IMR-90 (cell line): ENCODE data around the gene FDPS. TPM values are rescaled to one million over a fixed set of nuclear protein-coding genes. Genes with fewer than 3 reads are reported as not detected.

Experiments used
- ATAC-seq: fragments of 200-7000 bp; cut with Tn5 transposase; 2 replicates; pipeline ENCODE4 v1.9.1; 2020; ENCODE audit warnings: low read depth, mild to moderate bottlenecking, moderate library complexity
- BruUV-seq: library from RNA; stranded (reverse); fragments of 400-500 nt; replicated peaks from 2 replicates; lab custom pipeline; 2021; lab: Mats Ljungman, UMichigan
- CTCF ChIA-PET: fragments of 300-600 bp; formaldehyde crosslinking; extraction: SDS; loops from one replicate; lab custom pipeline; 2021; ENCODE audit warnings: antibody characterized with exemption; lab: Yijun Ruan, JAX
- POLR2A ChIA-PET: fragments of 300-600 bp; sonication (Branson Sonifier 250); formaldehyde crosslinking; loops from one replicate; lab custom pipeline; 2022; ENCODE audit warnings: antibody characterized with exemption; ENCODE audit not compliant: unreplicated experiment; lab: Charles Lee
- DNase-seq: peaks from one replicate; pipeline ENCODE4 v3.0.0; 2013
- H2AFZ ChIP-seq: replicated peaks from 2 replicates; pipeline ENCODE3; 2013; ENCODE audit warnings: low read length, mild to moderate bottlenecking; ENCODE audit not compliant: poor library complexity
- H2AK5ac ChIP-seq: 2 replicates; pipeline ENCODE4 v1.6.1; 2013; ENCODE audit warnings: low read depth, low read length, inconsistent platforms
- H2AK9ac ChIP-seq: replicated peaks from 2 replicates; pipeline ENCODE3; 2013; ENCODE audit warnings: mild to moderate bottlenecking, low read depth, low read length, moderate library complexity; ENCODE audit not compliant: poor library complexity
- H2BK120ac ChIP-seq: 2 replicates; pipeline ENCODE4 v1.6.1; 2013; ENCODE audit warnings: low read depth, low read length, inconsistent platforms
- H2BK15ac ChIP-seq: 3 replicates; pipeline ENCODE4 v1.6.1; 2013; ENCODE audit warnings: low read depth, low read length, inconsistent platforms
- H2BK20ac ChIP-seq: 2 replicates; pipeline ENCODE4 v1.6.1; 2013; ENCODE audit warnings: low read depth, mild to moderate bottlenecking, inconsistent platforms, low read length, moderate library complexity
- H2BK5ac ChIP-seq: 2 replicates; pipeline ENCODE4 v1.6.1; 2013; ENCODE audit warnings: mild to moderate bottlenecking, low read depth, low read length, inconsistent platforms; ENCODE audit not compliant: poor library complexity, severe bottlenecking
- H3K14ac ChIP-seq: replicated peaks from 2 replicates; pipeline ENCODE4 v1.6.1; 2013; ENCODE audit warnings: low read depth, low read length, inconsistent platforms
- H3K18ac ChIP-seq: 2 replicates; pipeline ENCODE4 v1.6.1; 2013; ENCODE audit warnings: low read depth, low read length, control low read depth
- H3K23ac ChIP-seq: 2 replicates; pipeline ENCODE4 v1.6.1; 2013; ENCODE audit warnings: low read depth, low read length, inconsistent platforms
- H3K27ac ChIP-seq: 2 replicates; pipeline ENCODE4 v1.5.1; 2013; ENCODE audit warnings: mild to moderate bottlenecking, control low read depth, low read length; ENCODE audit not compliant: insufficient read depth
- H3K27me3 ChIP-seq: 2 replicates; pipeline ENCODE4 v1.6.1; 2013; ENCODE audit warnings: low read length; ENCODE audit not compliant: control insufficient read depth, insufficient read depth
- H3K36me3 ChIP-seq: 2 replicates; pipeline ENCODE4 v1.6.1; 2013; ENCODE audit warnings: low read length, mixed read lengths; ENCODE audit not compliant: control insufficient read depth, insufficient read depth
- H3K4ac ChIP-seq: 2 replicates; pipeline ENCODE4 v1.6.1; 2013; ENCODE audit warnings: low read depth, low read length, inconsistent platforms
- H3K4me1 ChIP-seq: 2 replicates; pipeline ENCODE4 v1.6.1; 2013; ENCODE audit warnings: low read length, mixed read lengths; ENCODE audit not compliant: control insufficient read depth, insufficient read depth
- H3K4me2 ChIP-seq: 2 replicates; pipeline ENCODE4 v1.6.1; 2013; ENCODE audit warnings: low read depth, mild to moderate bottlenecking, control low read depth, low read length, moderate library complexity
- H3K4me3 ChIP-seq: 2 replicates; pipeline ENCODE4 v1.5.1; 2013; ENCODE audit warnings: low read depth, mild to moderate bottlenecking, control low read depth, low read length, moderate library complexity; ENCODE audit not compliant: insufficient read depth
- H3K56ac ChIP-seq: 2 replicates; pipeline ENCODE4 v1.6.1; 2013; ENCODE audit warnings: low read length, inconsistent platforms; ENCODE audit not compliant: insufficient read depth; ENCODE audit errors: extremely low read depth
- H3K79me1 ChIP-seq, 2 experiments: 2 replicates each; pipeline ENCODE4 v1.6.1; 2013; ENCODE audit warnings: low read length in 2 of 2, inconsistent platforms in 1 of 2, low read depth in 1 of 2
- H3K9ac ChIP-seq: 2 replicates; pipeline ENCODE4 v1.6.1; 2013; ENCODE audit warnings: low read depth, low read length, control low read depth
- H3K9me1 ChIP-seq: 2 replicates; pipeline ENCODE4 v1.6.1; 2013; ENCODE audit warnings: low read length, inconsistent platforms; ENCODE audit not compliant: insufficient read depth
- H3K9me3 ChIP-seq: 2 replicates; pipeline ENCODE4 v1.6.1; 2013; ENCODE audit warnings: low read length; ENCODE audit not compliant: control insufficient read depth, insufficient read depth
- H4K20me1 ChIP-seq: 2 replicates; pipeline ENCODE4 v1.6.1; 2013; ENCODE audit warnings: low read length, inconsistent platforms; ENCODE audit not compliant: insufficient read depth
- H4K5ac ChIP-seq: 2 replicates; pipeline ENCODE4 v1.6.1; 2013; ENCODE audit warnings: mild to moderate bottlenecking, low read depth, low read length, control low read depth
- H4K8ac ChIP-seq, 2 experiments: 2 replicates each; pipeline ENCODE4 v1.6.1; 2013; ENCODE audit warnings: low read depth in 2 of 2, low read length in 2 of 2, control low read depth in 1 of 2, inconsistent platforms in 1 of 2
- H4K91ac ChIP-seq: 2 replicates; pipeline ENCODE4 v1.6.1; 2013; ENCODE audit warnings: low read depth, low read length, inconsistent platforms; ENCODE audit not compliant: insufficient read depth
- BHLHE40 ChIP-seq: fragments of 150-350 bp; IDR thresholded peaks from 2 replicates; pipeline ENCODE4 v1.6.1; 2016; ENCODE audit warnings: mild to moderate bottlenecking, low read depth, low read length
- CHD1 ChIP-seq: IDR thresholded peaks from 2 replicates; pipeline ENCODE4 v1.6.1; 2012; ENCODE audit warnings: low read depth, low read length, improper control_type of control experiment
- MAZ ChIP-seq: IDR thresholded peaks from 2 replicates; pipeline ENCODE4 v1.6.1; 2012; ENCODE audit warnings: low read depth, mild to moderate bottlenecking, low read length, improper control_type of control experiment, moderate library complexity, borderline replicate concordance
- MXI1 ChIP-seq: IDR thresholded peaks from 2 replicates; pipeline ENCODE4 v1.6.1; 2012; ENCODE audit warnings: low read depth, mild to moderate bottlenecking, low read length, moderate library complexity, borderline replicate concordance
- POLR2A ChIP-seq: IDR thresholded peaks from 2 replicates; pipeline ENCODE4 v1.6.1; 2012; ENCODE audit warnings: mild to moderate bottlenecking, low read depth, low read length
- RAD21 ChIP-seq: IDR thresholded peaks from 2 replicates; pipeline ENCODE4 v1.6.1; 2012; ENCODE audit warnings: low read length, improper control_type of control experiment
- SMC3 ChIP-seq: fragments of 150-350 bp; IDR thresholded peaks from 2 replicates; pipeline ENCODE4 v1.6.1; 2016; ENCODE audit warnings: low read depth, mild to moderate bottlenecking, antibody characterized with exemption, low read length, moderate library complexity
- WGBS, 2 experiments: methylation state at CpG; one replicate each; pipeline versions ENCODE4 v1.1.5 to v1.1.7; 2013; ENCODE audit warnings: missing lambda C conversion rate in 2 of 2; ENCODE audit not compliant: insufficient read length in 1 of 2; ENCODE audit errors: extremely low coverage in 2 of 2; 5-methylcytosine and 5-hydroxymethylcytosine counted together
- dilution Hi-C: fragments of 300-500 bp; cut with HindIII; formaldehyde crosslinking; loops from one replicate; pipeline ENCODE4 v1.14.3; 2018; ENCODE audit warnings: low sequenced_read_pairs; ENCODE audit not compliant: unreplicated experiment
- in situ Hi-C: fragments of 300-500 bp; cut with MboI; formaldehyde crosslinking; loops from 3 replicates; pipeline ENCODE4 v1.14.3; 2019; ENCODE audit warnings: low sequenced_read_pairs, inconsistent platforms, mixed read lengths
- intact Hi-C: fragments of 100-400 bp; cut with micrococcal nuclease; formaldehyde crosslinking; loops from 2 replicates; pipeline ENCODE4 v1.10.0; 2022
- polyA plus RNA-seq, 3 experiments: library from polyadenylated mRNA; depleted of rRNA; stranded (reverse); fragments of >200 nt; gene quantifications; 2 replicates each; pipeline ENCODE4 v1.2.3, GENCODE V29; 2012; ENCODE audit warnings: low replicate concordance in 1 of 3
- total RNA-seq: library from RNA; depleted of rRNA; stranded (reverse); fragments of >200 nt; gene quantifications from 2 replicates; pipeline ENCODE4 v1.2.3, GENCODE V29; 2012
- TF ChIP-seq, protein P1 (sequence below): conservative IDR thresholded peaks from 2 replicates; pipeline ENCODE4 v1.5.1; 2012; ENCODE audit warnings: mild to moderate bottlenecking, low read depth, low read length, improper control_type of control experiment
- TF ChIP-seq, protein P2 (sequence below): fragments of 150-350 bp; IDR thresholded peaks from 2 replicates; pipeline ENCODE4 v1.6.1; 2017; ENCODE audit warnings: mild to moderate bottlenecking, antibody characterized with exemption, low read length, low read depth

Gene FDPS
- total and polyA plus RNA-seq, 2 of the 4 experiments (the other 2 are of a cell fraction): 183 to 191 TPM

DNA sequence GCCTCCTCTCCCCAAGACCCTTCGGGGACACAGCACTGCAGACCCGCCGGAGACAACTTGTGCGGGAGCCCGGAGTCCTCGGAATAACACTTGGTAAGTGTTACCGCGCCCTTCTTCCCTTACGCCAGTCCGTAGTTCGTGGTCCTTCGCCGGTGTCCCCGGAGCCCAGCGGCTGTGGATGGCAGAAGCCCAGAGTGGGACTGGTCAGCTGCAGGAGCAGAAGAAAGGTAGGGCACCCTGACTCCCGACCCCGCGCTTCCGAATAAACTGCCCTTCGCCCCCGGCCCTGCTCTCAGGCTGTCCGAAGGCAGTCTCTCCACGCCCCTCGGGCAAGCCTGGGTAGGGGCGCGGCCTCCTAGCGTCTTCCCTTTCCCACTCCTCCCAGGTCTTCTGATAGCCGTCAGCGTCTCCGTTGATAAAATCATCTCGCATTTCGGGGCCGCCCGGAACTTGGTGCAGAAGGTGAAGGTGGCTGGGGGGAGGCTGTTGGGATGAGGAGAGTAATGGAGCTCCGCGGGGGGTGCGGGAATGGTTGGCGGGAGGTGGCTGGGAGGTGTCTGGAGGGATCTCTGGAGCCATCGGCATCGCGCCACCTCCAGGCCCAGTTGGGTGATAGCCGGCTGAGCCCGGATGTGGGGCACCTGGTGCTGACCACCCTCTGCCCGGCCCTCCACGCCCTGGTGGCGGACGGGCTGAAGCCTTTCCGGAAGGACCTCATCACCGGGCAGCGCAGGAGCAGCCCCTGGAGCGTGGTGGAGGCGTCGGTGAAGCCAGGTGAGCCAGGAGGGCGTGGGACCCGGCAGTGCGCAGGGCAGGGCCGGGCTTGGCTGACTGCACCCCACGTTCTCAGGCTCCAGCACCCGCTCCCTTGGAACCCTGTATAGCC lies 16.3 kb downstream of the FDPS start:
- intact Hi-C loops: loop anchor here (5.0 to 10.0 kb wide), 3 partner anchors 120 to 322 kb away; partner anchors contain the start of genes MTX1 and THBS3
- peak overlapping the region; percentile 58 for H3K4me3 ChIP-seq

More for the DNA sequence above, 16.3 kb downstream of the FDPS start:
- 10% methylated on average over 30 of the region's 59 CpGs; no CpG with 5 or more reads in 1 of the 2 experiments for WGBS, 2 experiments
- peak overlapping the region; percentile 84; the same call in 1 of the 2 replicates for H3K23ac ChIP-seq
- peaks cover 25% of the 10 kb centered on the region for H4K20me1 ChIP-seq
- no peaks in the 10 kb centered on the region for H3K9me3 ChIP-seq
- H3K9ac ChIP-seq: peak overlapping the region; percentile 75
- H2AK5ac ChIP-seq: peak overlapping the region; percentile 58
- H2BK120ac ChIP-seq: no peak overlapping the region
- H4K5ac ChIP-seq: 0 out of 2 replicates have a peak overlapping the region, but pooled peaks have one; percentile 11
- H3K56ac ChIP-seq: peak overlapping the region; percentile 60
- peaks cover 11 to 58% of the 10 kb centered on the region in 2 experiments for H3K79me1 ChIP-seq
- peak overlapping the region; percentile 95 for H3K4me2 ChIP-seq
- dilution Hi-C loops (no loop called here), in situ Hi-C loops (no loop called here)
- POLR2A ChIA-PET: no interaction called here
- H3K4me1 ChIP-seq: peaks cover 18% of the 10 kb centered on the region; the same call in 1 of the 2 replicates
- H2AFZ ChIP-seq: peak overlapping the region; percentile 98
- H3K18ac ChIP-seq: peak overlapping the region; percentile 16; the same call in 1 of the 2 replicates
- peak overlapping the region; percentile 86 for H2AK9ac ChIP-seq
- H2BK15ac ChIP-seq: 0 out of 3 replicates have a peak overlapping the region, but pooled peaks have one; percentile 38
- H3K9me1 ChIP-seq: peaks cover 15% of the 10 kb centered on the region; the same call in 1 of the 2 replicates
- ATAC-seq: no peak
- H3K27ac ChIP-seq: peak overlapping the region; percentile 78
- no TSS peak for BruUV-seq
- H4K91ac ChIP-seq: peak overlapping the region; percentile 51
- peak; percentile 40 for DNase-seq
- peak overlapping the region; percentile 72 for H2BK5ac ChIP-seq
- H3K27me3 ChIP-seq: no peaks in the 10 kb centered on the region
- peak overlapping the region; percentile 69 for H3K14ac ChIP-seq
- H3K36me3 ChIP-seq: peaks cover 19% of the 10 kb centered on the region
- H4K8ac ChIP-seq: peak overlapping the region; percentile 49 to 54; a peak in 3 of 4 replicates
- no peak overlapping the region for H2BK20ac ChIP-seq
- H3K4ac ChIP-seq: peak overlapping the region; percentile 60
- CTCF ChIA-PET: interaction anchor here (0.6 to 1.6 kb wide), 3 partner anchors 13 to 383 kb away, joined by 4 to 5 read pairs (median 5); no protein-coding TSS in a partner anchor
- TF ChIP-seq BHLHE40: no peak
- TF ChIP-seq, protein P1, sequence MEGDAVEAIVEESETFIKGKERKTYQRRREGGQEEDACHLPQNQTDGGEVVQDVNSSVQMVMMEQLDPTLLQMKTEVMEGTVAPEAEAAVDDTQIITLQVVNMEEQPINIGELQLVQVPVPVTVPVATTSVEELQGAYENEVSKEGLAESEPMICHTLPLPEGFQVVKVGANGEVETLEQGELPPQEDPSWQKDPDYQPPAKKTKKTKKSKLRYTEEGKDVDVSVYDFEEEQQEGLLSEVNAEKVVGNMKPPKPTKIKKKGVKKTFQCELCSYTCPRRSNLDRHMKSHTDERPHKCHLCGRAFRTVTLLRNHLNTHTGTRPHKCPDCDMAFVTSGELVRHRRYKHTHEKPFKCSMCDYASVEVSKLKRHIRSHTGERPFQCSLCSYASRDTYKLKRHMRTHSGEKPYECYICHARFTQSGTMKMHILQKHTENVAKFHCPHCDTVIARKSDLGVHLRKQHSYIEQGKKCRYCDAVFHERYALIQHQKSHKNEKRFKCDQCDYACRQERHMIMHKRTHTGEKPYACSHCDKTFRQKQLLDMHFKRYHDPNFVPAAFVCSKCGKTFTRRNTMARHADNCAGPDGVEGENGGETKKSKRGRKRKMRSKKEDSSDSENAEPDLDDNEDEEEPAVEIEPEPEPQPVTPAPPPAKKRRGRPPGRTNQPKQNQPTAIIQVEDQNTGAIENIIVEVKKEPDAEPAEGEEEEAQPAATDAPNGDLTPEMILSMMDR: peak; percentile 51
- TF ChIP-seq MXI1: peak; percentile 10; the same call in 1 of the 2 replicates
- 0 out of 2 replicates have a peak, but pooled peaks have one; percentile 26 for TF ChIP-seq MAZ
- TF ChIP-seq, protein P2, sequence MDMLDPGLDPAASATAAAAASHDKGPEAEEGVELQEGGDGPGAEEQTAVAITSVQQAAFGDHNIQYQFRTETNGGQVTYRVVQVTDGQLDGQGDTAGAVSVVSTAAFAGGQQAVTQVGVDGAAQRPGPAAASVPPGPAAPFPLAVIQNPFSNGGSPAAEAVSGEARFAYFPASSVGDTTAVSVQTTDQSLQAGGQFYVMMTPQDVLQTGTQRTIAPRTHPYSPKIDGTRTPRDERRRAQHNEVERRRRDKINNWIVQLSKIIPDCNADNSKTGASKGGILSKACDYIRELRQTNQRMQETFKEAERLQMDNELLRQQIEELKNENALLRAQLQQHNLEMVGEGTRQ: no peak
- TF ChIP-seq SMC3: peak; percentile 31; the same call in 1 of the 2 replicates
- TF ChIP-seq CHD1: no peak
- peak; percentile 24; the same call in 1 of the 2 replicates for TF ChIP-seq RAD21
- TF ChIP-seq POLR2A: no peak
